ENCODE data around the gene P2RY1. TPM values are rescaled to one million over a fixed set of nuclear protein-coding genes. Genes with fewer than 3 reads are reported as not detected.

The P2RY1 gene, protein sequence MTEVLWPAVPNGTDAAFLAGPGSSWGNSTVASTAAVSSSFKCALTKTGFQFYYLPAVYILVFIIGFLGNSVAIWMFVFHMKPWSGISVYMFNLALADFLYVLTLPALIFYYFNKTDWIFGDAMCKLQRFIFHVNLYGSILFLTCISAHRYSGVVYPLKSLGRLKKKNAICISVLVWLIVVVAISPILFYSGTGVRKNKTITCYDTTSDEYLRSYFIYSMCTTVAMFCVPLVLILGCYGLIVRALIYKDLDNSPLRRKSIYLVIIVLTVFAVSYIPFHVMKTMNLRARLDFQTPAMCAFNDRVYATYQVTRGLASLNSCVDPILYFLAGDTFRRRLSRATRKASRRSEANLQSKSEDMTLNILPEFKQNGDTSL
- total RNA-seq (2021; ENCODE audit: unreplicated experiment) (1.7 TPM), Bru-seq, nascent RNA (percentile 46 among the genes with signal in this experiment), BruChase-seq, experiment 1, labeled RNA remaining after a 6-hour chase (percentile 68 among the genes with signal in this experiment), BruChase-seq, experiment 2, labeled RNA remaining after a 2-hour chase (percentile 76 among the genes with signal in this experiment)
- 0.36 and 0.64 TPM in 2 replicates for polyA plus RNA-seq (2012)
- long read RNA-seq, full-length matches to known transcripts, result 8 of 8 reads
- long read RNA-seq, partial matches to known transcripts, result 0 of 8 reads
- long read RNA-seq, other reads (novel, unspliced or antisense), result 0 of 8 reads

GRCh38 chr3:152834776-152835600, at the start of gene P2RY1:
P2RY1 (plus strand) TSS chr3:152835131; CDS start chr3:152835783, 652 bp downstream.
- intact Hi-C loops (cut with micrococcal nuclease), result no loop called here
- Histone ChIP-seq H3K4me1 (ENCODE audit: control insufficient read depth in 1 of 2, insufficient read depth in 2 of 2, low read length in 2 of 2) (peaks cover 0 to 16% of the 10 kb centered on the region in 2 experiments; a peak in 2 of 4 replicates), H3K4me2 (ENCODE audit: low read length) (peak within 1 kb of the TSS; percentile 93), H3K9me2 (ENCODE audit: insufficient read depth) (no peaks in the 10 kb centered on the region), H3K36me3 (ENCODE audit: control insufficient read depth in 1 of 2, insufficient read depth in 2 of 2, low read length in 2 of 2) (no peaks in the 10 kb centered on the region), H3K9ac (ENCODE audit: low read length) (peak within 1 kb of the TSS; percentile 51), H3K9me3 (ENCODE audit: control insufficient read depth in 1 of 2, insufficient read depth in 1 of 2, low read depth in 1 of 2, low read length in 2 of 2) (no peaks in the 10 kb centered on the region), H4K20me1 (ENCODE audit: insufficient read depth) (no peaks in the 10 kb centered on the region), H2AFZ (ENCODE audit: low read depth, low read length, poor library complexity, severe bottlenecking) (peak within 1 kb of the TSS; percentile 91), H3K27ac (ENCODE audit: low read depth, low read length) (peak within 1 kb of the TSS; percentile 49), H3K27me3 (ENCODE audit: insufficient read depth, low read length) (no peaks in the 10 kb centered on the region), H3K79me2 (ENCODE audit: insufficient read depth, low read length) (no peaks in the 10 kb centered on the region), H3K4me3 (replicated peaks in 1 of 2; ENCODE audit: low read depth in 1 of 2, low read length in 2 of 2) (peak within 1 kb of the TSS; percentile 44 to 65)
- RAD21 ChIA-PET (ENCODE audit: low non-redundant PET in 1 of 2, low total read pairs in 2 of 2, uncharacterized antibody in 2 of 2, unreplicated experiment in 2 of 2), result interaction anchor here in 1 of 2 experiments (0.6 kb wide), 1 partner anchor 126 kb away, joined by 9 read pairs; no protein-coding TSS in a partner anchor
- ATAC-seq, result peak; percentile 92
- CTCF ChIA-PET, result no interaction called here
- TF ChIP-seq, protein P1, sequence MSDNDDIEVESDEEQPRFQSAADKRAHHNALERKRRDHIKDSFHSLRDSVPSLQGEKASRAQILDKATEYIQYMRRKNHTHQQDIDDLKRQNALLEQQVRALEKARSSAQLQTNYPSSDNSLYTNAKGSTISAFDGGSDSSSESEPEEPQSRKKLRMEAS (IDR thresholded peaks at IDR 0.05), result peak; percentile 81
- TF ChIP-seq, protein P2, sequence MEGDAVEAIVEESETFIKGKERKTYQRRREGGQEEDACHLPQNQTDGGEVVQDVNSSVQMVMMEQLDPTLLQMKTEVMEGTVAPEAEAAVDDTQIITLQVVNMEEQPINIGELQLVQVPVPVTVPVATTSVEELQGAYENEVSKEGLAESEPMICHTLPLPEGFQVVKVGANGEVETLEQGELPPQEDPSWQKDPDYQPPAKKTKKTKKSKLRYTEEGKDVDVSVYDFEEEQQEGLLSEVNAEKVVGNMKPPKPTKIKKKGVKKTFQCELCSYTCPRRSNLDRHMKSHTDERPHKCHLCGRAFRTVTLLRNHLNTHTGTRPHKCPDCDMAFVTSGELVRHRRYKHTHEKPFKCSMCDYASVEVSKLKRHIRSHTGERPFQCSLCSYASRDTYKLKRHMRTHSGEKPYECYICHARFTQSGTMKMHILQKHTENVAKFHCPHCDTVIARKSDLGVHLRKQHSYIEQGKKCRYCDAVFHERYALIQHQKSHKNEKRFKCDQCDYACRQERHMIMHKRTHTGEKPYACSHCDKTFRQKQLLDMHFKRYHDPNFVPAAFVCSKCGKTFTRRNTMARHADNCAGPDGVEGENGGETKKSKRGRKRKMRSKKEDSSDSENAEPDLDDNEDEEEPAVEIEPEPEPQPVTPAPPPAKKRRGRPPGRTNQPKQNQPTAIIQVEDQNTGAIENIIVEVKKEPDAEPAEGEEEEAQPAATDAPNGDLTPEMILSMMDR (IDR thresholded peaks at IDR 0.05 in 2 of 3, conservative IDR thresholded peaks at IDR 0.05 in 1 of 3; ENCODE audit: borderline replicate concordance in 1 of 3, insufficient read depth in 1 of 3, low read depth in 2 of 3, low read length in 2 of 3), result peak in 2 of 3 experiments; percentile 16 to 18; a peak in 2 of 6 replicates
- peak; percentile 54 for TF ChIP-seq POLR2AphosphoS5 (IDR thresholded peaks at IDR 0.05; ENCODE audit: low read depth, low read length)
- TF ChIP-seq CBX3 (IDR thresholded peaks at IDR 0.05; ENCODE audit: low read depth), result peak; percentile 48; the same call in 1 of the 2 replicates
- no peak for TF ChIP-seq ATF3 (IDR thresholded peaks at IDR 0.05)
- no peak for TF ChIP-seq CEBPB (IDR thresholded peaks at IDR 0.05; ENCODE audit: low read depth)
- peak; percentile 42; the same call in 1 of the 2 replicates for TF ChIP-seq SIN3A (IDR thresholded peaks at IDR 0.05; ENCODE audit: low read depth)
- BruUV-seq (replicated peaks), result TSS peak; percentile 51
- POLR2A ChIA-PET, result interaction anchor here (1.8 kb wide), 1 partner anchor 10 kb away, joined by 7 read pairs; no protein-coding TSS in a partner anchor
- DNase-seq (ENCODE audit: low read depth, low spot score), result no peak
